Dedifferentiated amniotic fluid mesenchymal stem cell (primary cell): ENCODE measurements around the gene LBHD1.
"Not testable (repeated sequence)": the region's sequence is repeated elsewhere in the genome, so short reads cannot be mapped to it uniquely, and the experiment has no call there.

Source experiments
- DNase-seq: peaks from one replicate; pipeline ENCODE4 v3.0.0-alpha.2; 2016; ENCODE audit errors: extremely low spot score

Gene LBHD1

GRCh38 chr11:62664405-62665074 is 7.5 kb downstream of the LBHD1 start:
- no peak for DNase-seq

DNA sequence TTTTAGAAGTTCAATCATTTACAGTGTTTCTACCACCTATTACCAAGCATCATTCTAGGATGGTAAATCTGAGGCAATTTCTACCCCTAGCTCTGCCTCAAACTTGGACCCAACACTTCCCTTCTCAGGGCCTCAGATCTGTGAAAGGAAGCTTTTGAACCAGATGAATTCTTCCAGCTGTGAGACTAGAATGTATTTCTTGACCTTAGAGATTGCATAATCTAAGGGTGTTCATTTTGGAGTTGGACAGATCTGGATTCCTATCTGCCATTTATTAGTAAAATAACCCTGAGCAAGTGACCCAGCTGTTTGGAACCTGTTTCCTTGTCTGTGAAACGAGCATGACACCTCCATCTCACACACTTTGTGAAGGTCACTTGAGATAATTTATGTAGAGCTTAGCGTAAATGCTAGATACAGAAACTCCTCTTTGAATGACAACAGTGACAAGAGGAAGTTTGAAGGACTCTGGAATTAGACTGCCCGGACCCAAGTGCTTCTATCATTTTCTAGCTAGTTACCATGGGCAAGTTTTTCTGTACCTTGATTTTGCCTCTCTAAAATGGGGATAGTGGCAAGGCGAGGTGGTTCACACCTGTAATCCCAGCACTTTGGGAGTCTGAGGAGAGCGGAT is 15.2 kb downstream of the LBHD1 start:
- no peak for DNase-seq

DNA sequence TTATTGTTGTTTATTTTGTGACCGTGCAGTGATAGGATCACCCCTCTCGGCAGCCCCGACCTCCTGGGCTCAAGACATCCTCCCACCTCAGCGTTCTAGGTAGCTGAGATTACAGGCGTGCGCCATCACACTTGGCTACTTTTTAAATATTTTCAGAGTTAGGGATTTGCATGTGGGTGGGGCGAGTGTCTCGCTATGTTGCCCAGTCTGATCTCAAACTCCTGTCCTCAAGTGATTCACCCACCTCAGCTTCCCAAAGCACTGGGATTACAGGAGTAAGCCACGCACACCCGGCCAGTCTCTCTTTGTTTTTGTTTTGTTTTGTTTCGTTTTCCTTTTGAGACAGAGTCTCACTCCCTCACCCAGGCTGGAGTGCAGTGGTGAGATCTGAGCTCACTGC is 17.8 kb downstream of the LBHD1 start:
- DNase-seq = no peak

DNA sequence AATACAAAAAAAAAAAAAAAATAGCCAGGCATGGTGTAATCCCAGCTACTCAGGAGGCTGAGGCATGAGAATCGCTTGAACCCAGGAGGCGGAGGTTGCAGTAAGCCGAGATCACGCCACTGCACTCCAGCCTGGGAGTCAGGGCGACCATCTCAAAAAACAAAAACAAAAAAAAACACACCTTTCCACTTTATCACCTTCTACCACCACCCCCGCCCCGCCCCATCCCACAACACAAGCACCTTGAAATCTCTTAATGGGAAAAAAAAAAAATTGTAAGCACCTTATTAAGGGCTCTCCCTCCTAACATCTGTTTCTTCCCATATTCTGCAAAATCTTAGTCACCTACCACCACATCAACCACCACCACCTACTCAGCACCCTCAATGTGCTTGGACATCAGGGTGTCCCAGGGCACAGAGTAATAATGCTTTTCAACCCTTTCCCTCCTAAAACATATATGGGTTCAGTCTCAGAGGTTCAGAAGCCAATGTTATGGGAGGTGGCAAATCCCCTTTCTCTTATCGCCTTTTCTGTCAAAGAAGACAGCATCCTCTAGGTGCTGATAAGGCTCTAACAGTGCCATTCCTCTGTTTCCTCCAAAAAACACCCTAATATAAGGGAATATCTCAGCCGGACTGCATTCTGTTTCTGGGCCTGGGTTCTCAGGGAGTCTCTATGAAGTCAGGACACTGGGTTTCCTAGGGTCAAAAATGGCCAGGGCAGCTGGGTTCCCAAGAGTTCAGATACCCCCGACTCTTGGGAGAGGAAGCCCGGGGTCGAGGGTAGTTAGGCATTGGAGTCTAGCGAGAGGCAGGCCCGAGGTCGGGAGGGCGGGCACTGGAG is 19.7 kb downstream of the LBHD1 start:
- no peak for DNase-seq

DNA sequence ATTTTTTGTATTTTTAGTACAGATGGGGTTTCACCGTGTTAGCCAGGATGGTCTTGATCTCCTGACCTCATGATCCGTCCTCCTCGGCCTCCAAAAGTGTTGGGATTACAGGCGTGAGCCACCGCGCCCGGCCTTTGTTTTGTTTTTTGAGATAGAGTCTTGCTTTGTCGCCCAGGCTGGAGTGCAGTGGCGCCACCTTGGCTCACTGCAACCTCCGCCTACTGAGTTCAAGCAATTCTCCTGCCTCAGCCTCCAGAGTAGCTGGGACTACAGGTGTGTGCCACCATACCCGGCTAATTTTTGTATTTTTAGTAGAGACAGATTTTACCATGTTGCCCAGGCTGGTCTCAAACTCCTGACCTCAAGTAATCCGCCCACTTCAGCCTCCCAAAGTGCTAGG is 21.8 kb downstream of the LBHD1 start:
- not testable (repeated sequence) for DNase-seq

GRCh38 chr11:62649486-62649885 is 22.6 kb downstream of the LBHD1 start:
- no peak for DNase-seq

DNA sequence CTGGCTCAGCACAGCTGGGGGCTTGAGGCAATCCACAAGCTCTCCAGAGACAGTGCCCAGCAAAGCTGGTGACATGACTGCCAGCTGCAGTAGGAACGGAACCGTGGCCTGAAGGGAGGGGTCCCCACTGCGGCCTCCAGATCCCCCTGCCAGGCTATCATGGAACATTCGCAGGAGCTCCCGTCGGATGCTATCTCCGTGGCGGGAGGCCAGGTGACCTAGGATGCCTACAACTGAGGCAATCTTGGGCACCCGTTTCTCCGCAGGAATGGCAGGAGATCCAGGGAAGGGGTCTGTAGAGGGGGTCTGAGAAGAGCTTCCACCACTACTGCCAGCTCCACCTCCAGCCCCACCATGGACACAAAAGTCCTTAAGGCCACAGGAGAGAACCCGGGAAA is 23.1 kb downstream of the LBHD1 start:
- no peak for DNase-seq

- DNase-seq = no peak
These were observed 23.7 kb downstream of the LBHD1 start for GRCh38 chr11:62648185-62648966.

- no peak for DNase-seq
These were observed 24.5 kb downstream of the LBHD1 start for GRCh38 chr11:62647609-62648005.

DNA sequence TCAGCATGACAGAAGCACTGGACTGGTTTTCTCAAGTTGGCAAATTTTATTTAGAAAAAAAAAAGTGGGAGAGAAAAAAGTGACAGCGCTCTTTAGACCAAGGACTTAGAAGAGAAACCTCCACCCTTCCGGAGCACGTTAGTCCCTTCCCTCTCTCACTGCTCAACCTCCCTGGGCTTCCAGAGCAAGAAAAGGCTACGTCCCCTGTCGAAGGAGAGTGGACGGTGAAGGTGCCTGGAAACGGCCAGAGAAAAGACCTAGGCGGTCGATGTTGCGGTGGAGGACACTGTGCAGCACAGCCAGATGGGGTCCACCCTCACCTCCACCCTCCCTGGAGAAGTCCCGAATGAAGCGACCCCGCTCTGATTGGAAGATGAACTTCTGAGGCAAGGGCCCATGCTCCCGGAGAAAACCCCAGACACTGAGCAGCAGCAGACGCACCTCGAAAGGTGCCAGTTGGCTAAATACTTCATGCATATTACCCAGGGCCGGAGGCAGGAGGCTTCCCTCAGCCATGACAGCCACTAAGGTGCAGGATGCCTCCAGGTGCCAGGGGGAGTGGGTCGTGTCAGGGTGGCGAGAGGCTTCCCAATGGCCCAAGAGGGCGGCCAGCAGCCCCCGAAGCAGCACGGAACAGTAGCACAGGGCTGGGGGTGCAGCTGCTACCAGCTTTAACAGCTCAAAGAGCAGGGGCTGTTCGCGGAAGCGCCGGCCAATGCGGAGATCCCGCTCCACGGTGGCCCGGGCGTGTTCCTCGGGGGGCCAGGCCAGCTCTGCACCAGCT is 25.1 kb downstream of the LBHD1 start:
- DNase-seq = no peak

DNA sequence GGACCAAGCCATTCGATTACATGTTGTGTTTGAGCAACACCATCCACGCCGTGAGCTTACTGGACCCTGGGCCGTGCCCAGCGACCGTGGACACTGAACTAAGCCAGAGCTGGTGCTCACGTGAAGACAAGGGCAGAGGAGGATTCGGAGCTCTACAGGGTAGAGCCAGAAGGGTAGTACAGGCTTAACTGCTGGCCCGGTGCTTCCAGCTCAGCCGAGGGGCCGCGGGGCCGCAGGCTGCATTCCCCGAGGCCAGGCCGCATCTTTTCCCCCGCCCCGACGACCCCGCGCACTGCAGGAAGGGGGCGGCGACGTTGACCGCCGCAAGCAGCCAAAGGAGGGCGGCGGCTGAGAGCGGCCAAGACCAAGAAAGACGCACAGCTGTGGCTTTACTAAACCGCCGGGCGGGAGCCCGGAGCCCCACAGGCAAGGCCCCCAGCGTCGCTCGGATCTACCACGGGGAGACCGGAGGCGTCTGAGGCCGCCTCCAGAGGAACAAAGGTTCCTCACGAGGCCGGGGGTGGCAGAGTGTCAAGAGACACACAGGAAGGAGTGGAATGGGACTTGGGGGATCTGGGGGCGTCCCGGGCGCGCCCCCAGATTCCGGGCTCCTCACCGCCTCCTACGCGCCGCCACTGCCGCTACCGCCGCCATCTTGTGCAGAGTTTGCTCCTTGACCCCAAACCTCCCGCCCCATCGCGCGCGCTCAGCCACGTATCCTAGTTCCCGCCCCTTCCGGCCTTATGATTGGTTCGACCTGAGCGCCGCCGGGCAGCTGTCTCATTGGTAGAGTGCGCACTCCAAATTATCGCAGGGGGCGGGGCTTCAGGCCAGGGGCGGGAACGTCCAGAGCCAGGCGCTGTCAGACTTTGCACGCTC is 25.9 kb downstream of the LBHD1 start, which contains the start of gene GANAB:
TSS of gene GANAB (minus strand) at position 668 of the 879 bp plus-strand sequence. CDS start at position 654, 14 bp downstream.
- DNase-seq = peak; percentile 99

DNA sequence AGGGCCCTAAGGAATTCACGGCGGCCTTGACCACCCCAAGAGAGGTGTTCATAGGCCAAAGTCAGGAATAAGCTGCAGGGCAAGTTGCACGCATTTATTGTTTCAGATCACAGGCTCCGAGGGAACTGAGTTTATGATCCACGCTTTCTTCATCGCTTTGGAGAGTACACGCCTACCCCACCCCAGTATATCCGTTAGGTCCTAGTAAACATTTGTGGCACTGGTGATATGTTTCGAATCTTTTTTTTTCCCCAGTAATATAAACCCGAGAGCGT is 26.5 kb downstream of the LBHD1 start:
- no peak for DNase-seq

- no peak for DNase-seq
These were observed 27.8 kb downstream of the LBHD1 start for GRCh38 chr11:62644220-62644619.

GRCh38 chr11:62632492-62632891 is 39.6 kb downstream of the LBHD1 start:
- DNase-seq = no peak

- no peak for DNase-seq
These were observed 44.4 kb downstream of the LBHD1 start for GRCh38 chr11:62627713-62628112.

GRCh38 chr11:62622476-62623089 is 49.5 kb downstream of the LBHD1 start:
- DNase-seq = no peak

GRCh38 chr11:62621567-62622470 is 50.2 kb downstream of the LBHD1 start, which contains the start of gene B3GAT3:
B3GAT3 (minus strand) TSS chr11:62621986; CDS start chr11:62621947, 39 bp downstream.
- DNase-seq = peak; percentile 96

DNA sequence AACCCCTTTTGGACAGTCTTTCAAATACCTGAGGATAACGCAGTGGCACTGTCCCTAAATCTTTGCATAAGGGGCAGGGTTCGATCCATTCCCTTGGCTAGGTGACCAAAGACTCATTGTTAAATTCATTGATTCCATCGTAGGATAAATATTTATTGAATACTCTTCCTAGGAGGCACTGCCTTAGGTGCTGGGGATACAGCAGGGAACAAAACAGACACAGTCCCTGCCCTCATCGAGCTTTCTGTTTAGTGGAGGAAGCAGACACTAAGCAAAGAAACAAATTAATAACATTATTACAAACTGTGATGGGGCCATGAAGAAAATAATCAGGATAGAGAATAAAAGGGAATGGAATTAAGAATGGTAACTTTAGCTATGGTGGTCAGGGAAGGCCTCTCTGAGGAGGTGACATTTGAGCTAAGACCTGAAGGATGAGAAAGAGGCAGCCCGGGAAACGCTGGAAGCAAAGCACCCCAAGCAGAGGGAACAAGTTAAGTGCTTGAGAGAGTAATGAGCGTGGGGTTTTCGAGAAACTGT is 51.0 kb downstream of the LBHD1 start:
- DNase-seq = no peak
